ENCODE measurements around the gene CCR6.

DNA sequence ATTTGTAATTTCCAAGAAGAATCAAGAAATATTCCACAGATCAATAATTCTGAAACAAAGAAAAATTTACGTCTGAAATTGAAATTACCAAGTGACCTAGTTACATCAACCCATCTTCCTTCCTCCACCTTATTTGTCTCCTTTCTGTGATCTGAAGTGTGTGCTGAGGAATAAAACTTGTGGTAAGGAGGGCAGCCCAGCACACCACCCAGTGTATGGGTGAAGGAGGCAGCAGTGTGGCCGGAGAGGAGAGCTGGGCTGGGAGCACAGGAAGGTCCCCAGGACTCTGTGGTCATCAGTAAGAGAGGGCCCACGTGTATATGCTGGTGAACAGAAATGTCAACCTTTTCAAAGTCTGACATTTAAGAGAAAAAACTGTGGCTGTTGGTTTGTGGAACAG, 11.3 kb upstream of the CCR6 start:
- TF ChIP-seq EZH2 (IDR thresholded peaks at IDR 0.05; ENCODE audit: insufficient read depth, poor library complexity, severe bottlenecking) (no peak), EZH2phosphoT487 (IDR thresholded peaks at IDR 0.05; ENCODE audit: insufficient read depth, low read depth) (no peak)

Data from GM23248 (cell line).